ENCODE results near the gene SUSD6.

- TF ChIP-seq POLR2A (IDR thresholded peaks at IDR 0.05; ENCODE audit: low read depth, low read length) (no peak), POLR2AphosphoS5 (IDR thresholded peaks at IDR 0.05; ENCODE audit: low read depth, low read length) (no peak), TAF1 (IDR thresholded peaks at IDR 0.05; ENCODE audit: low read depth, low read length) (no peak), PAX5 (IDR thresholded peaks at IDR 0.05; ENCODE audit: insufficient read depth, low read length, severe bottlenecking) (no peak), SPI1 (IDR thresholded peaks at IDR 0.05; ENCODE audit: low read depth, low read length) (no peak), POU2F2 (IDR thresholded peaks at IDR 0.05; ENCODE audit: low read depth, low read length) (no peak)
These were observed 143.1 kb downstream of the SUSD6 start for GRCh38 chr14:69754487-69754886.

Data from GM12891 (cell line).